Measurements from ENCODE around the gene PPIP5K2.
"Not testable (repeated sequence)": the region's sequence is repeated elsewhere in the genome, so short reads cannot be mapped to it uniquely, and the experiment has no call there.

PPIP5K2 gene

DNA sequence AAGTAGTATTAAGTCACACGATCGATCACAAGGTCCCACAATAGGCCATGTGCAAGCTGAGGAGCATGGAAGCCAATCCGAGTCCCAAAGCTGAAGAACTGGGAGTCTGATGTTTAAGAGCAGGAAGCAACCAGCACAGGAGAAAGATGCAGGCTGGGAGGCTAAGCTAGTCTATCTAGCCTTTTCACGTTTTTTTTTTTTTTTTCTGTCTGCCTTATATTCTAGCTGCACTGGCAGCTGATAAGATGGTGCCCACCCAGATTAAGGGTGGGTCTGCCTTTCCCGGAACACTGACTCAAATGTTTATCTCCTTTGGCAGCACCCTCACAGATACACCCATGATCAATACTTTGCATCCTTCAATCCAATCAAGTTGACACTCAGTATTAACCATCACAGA is 6.5 kb downstream of the PPIP5K2 start:
- DNase-seq: no peak

DNA sequence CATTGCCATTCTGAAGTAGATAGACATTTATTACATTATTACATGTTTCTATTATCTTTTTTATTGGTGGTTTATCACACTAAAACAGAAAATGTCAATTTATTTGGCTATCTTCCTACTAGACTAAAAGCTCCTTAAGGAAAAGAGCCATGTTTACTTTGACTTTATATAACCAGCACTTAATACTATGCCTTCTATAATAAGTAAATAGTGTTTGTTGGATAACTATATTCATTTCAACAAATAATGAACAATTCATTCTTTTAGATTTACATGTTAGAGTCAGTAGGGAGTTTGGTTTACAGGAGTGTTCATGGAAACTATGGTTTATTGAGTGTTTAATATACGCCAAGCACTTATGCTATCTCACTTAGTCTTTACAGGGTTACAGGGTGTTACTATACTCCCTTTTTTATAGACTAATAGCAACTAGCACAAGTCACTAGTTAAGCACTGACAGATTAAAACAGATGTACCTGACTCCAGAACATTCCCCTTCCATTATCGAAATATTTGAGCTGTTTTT is 7.3 kb downstream of the PPIP5K2 start:
- no peak for DNase-seq

DNA sequence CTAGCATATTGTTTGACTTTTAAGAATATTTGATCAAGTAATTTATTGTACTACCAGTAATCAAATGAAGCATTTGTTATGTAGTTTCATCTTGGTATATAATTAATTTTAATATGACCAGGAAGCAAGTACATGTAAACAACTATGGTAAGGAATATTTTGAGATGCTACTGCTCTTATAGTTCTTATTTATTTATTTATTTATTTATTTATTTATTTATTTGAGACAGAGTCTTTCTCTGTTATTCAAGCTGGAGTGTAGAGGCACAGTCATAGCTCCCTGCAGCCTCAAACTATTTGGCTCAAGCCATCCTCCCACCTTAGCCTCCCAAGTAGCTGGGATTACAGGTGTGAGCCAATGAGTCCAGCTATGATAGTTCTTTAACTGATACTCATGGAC is 8.1 kb downstream of the PPIP5K2 start:
- no peak for DNase-seq

DNA sequence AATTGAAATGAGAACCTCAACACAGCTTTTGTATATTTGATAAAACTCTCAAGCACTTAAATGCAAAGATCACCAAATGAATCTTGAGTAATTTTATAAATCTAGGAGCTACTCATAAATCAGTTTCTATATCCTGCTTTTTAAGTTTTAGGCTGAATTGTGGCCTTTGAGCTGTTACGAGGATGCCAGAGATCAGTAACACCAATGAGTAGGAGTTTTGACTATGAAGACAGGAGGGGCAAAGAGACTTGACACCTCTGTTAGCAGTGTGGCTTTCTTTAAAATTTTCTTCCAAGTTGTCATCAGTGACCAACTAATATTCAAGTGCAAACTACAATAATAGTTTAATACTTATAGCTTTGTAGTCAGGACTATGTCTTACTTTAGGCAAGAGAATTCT is 12.6 kb downstream of the PPIP5K2 start:
- no peak for DNase-seq

DNA sequence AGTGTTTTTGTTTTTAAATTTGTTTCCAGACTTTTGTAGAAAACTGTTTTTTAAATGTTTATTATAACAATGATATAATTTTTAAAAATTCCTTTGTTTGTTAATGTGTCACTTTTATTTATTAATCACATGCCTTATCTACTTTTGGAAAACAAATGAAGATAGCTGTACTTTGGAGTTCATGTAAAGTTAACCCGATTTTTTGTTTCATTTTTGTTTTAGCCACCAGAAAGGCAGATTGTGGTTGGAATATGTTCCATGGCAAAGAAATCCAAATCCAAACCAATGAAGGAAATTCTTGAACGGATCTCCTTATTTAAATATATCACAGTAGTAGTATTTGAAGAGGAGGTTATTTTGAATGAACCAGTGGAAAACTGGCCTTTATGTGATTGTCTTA is 13.1 kb downstream of the PPIP5K2 start:
- DNase-seq: no peak

DNA sequence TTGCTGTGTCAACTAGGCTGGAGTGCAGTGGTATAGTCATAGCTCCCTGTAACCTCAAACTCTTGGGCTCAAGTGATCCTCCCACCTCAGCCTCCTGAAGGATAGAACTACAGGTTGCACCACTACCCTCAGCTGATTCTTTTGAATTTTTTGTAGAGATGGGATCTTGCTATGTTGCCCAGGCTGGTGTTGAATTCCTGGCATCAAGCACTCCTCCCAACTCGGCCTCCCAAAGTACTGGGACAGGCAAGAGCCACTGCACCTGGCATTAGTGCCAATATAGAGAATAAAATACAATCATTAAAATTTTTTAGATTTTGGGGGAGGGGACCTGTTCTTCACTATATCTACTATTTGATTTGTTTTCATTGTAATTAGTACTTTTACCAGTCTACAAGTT is 15.4 kb downstream of the PPIP5K2 start:
- DNase-seq: no peak

DNA sequence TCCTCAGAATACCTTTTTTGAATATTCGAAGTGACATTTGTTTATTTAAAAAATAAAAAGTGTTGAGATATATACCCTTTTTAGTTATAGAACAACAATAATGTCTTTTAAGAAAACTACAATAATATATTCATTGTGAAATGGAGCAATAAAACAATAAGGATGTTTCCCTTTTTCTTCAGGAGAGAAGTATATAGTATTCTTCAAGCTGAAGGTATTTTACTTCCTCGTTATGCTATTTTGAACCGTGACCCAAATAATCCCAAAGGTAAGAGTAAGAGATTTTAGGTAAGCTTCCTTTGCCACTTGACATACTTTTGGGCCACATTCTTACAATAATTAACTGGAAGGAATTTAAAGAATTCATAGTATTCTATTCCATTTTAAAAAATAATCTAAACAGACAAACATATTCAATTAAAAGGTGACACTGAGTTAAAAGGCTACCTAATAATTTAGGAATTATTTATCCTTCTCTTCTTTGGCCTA is 18.1 kb downstream of the PPIP5K2 start:
- DNase-seq: no peak

DNA sequence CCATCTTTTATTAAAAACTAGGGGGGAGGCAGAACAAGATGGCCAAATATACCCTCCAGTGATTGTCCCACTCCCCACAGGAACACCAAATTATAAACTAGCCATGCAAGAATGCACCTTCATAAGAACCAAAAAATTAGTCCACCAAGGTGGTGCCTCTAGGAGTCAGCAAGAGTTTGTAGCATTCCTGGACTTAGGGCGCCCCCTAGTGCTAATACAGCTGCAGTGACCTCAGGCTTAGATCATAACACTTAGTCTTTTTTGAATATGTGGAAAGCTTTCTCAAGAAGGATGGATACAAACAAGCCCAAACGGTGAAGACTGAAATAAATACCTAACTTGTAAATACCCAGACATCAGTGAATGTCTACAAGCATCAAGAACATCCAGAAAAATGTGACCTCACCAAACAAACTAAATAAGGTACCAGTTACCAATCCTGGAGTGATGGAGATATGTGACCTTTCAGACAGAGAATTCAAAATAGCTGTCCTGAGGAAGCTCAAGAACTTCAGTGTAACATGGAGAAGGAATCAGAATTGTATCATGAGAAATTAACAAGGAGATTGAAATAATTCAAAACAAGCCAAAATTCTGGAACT is 19.3 kb downstream of the PPIP5K2 start:
- no peak for DNase-seq

DNA sequence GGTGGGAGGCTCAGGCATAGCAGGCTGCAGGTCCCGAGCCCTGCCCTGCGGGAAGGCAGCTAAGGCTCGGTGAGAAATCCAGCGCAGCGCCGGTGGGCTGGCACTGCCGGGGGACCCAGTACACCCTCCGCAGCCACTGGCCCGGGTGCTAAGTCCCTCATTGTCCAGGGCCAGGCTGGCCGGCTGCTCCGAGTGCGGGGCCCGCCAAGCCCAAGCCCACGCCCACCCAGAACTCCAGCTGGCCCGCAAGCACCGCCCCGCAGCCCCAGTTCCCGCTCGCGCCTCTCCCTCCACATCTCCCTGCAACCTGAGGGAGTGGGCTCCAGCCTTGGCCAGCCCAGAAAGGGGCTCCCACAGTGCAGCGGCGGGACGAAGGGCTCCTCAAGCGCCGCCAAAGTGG is 22.0 kb downstream of the PPIP5K2 start:
- not testable (repeated sequence) for DNase-seq

DNA sequence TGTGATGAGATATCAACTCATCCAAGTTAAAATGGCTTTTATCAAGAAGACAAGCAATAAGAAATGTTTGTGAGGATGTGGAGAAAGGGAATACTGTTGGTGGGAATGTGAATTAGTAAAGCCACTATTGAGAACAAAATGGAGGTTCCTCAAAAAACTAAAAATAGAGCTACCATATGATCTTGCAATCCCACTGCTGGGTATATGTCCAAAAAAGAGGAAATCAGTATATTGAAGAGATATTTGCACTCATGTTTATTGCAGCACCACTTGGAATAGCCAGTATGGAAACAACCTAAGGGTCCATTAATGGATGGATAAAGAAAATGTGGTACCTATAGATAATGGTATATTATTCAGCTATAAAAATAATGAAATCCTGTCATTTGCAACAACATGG is 25.1 kb downstream of the PPIP5K2 start:
- no peak for DNase-seq

DNA sequence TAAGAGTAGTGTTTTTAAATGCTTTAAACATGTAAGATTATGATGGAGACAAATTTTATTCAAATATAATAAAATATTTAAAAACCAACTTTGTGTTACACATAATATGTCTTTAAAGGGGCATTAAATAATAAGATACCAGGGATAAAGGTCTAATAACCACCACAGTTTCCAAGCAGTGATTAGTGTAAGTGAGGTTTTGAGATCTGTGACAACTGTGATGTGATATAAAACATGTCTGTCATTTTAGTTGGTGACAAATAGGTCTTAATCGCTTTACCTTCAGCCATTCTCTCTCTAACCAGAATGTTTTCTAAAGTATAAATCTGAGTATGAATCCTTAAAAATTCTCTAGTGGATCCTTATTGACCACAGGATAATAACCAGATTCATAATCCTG is 28.1 kb downstream of the PPIP5K2 start:
- DNase-seq: no peak

DNA sequence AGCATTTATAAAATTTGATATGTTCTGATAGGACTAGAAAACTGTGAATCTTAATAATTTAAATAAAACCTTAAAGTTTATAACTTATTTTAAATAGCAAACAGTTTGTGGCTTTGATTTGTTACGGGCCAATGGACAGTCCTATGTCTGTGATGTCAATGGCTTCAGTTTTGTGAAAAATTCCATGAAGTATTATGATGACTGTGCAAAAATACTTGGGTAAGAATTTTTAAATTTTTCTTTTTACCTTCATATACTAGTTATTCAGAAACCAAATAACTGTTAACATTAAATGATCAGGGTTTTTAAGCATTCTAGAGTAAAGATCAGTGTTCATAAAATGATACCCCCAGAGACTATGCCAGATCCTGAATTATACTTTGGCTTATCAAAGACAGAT is 31.1 kb downstream of the PPIP5K2 start:
- DNase-seq: no peak

DNA sequence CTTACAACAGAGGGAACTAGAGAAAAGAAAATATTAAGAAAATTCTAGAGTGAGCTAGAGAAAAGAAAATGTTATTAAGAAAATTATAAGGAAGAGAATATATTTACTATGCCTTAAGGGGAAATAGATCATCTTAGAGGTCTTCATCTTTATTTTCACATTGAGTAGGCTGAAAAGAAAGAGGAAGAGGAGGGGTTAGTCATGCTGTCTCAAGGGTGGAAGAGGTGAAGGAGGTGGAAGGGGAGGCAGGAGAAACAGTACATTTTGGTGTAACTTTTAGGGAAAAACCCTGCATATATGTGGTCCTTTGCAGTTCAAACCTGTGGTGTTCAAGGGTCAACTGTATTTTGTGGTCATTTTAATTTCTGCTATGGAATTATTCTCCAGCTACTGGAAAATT is 46.6 kb downstream of the PPIP5K2 start:
- no peak for DNase-seq

DNA sequence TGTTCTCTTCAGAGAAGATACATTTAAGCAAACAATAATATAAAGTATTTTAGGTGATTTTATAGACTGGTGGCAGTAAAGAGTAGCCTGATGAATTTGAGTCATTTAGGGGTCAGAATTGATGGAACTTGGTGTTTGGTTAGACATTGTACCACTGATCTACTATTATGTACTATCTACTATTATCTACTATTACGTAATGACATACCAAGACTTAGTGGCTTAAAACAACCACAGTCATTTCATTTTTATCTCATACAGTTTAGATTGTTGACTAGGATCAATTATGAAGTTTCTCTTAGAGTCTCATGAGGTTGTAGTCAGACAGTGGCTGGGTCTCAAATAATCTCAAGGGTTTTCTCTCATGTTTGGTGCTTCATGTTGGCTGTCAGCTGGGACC is 54.0 kb downstream of the PPIP5K2 start:
- no peak for DNase-seq

DNA sequence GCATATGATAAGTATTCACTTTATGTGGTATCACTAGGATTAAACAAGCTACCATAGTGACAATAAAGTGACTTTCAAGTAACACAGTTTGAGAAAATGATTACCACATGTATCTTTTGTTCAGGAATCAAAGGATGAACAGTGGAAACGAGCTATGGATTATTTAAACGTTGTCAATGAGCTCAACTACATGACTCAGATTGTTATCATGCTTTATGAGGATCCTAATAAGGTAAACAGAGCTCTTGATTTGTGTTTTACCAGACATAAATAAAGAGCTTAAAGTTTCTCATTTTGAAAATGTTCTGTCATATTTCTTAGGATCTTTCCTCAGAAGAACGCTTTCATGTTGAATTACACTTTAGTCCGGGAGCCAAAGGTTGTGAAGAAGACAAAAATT is 57.4 kb downstream of the PPIP5K2 start:
- DNase-seq: no peak

DNA sequence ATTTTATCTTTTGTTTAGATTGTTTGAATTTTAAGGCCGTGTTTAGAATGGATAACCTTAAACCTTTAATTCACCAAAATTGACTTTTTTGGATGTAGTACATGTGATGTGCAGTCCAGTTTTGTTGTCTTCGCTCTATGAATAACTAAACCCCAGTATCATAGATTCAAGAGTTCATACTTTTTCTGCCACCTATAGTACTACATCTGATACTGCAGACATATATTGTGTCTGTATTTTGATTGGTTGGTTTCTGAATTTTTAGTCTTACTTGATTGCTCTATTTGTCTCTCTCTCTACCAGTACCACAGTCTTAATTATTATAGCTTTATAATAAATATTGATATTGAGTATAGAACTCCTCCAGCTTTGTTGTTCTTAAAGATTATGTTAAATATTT is 58.1 kb downstream of the PPIP5K2 start:
- DNase-seq: no peak

DNA sequence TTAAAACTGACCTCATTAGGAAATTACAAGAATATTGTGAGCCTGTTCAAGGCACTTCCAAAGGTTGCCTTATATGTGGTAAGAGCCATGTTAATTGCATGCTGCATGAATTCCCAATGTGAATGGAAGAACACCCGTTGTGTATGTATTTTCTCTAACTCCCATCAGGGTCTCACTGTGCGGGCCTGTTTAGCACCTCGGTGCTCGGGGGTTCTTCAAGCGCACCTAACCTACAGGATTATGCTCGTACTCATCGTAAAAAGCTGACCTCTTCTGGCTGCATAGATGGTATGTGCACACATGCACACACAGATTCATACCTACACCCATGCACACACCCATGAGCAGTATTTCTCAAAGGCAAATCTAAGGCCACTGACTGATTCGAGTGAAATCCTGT is 66.1 kb downstream of the PPIP5K2 start:
- DNase-seq: no peak

DNA sequence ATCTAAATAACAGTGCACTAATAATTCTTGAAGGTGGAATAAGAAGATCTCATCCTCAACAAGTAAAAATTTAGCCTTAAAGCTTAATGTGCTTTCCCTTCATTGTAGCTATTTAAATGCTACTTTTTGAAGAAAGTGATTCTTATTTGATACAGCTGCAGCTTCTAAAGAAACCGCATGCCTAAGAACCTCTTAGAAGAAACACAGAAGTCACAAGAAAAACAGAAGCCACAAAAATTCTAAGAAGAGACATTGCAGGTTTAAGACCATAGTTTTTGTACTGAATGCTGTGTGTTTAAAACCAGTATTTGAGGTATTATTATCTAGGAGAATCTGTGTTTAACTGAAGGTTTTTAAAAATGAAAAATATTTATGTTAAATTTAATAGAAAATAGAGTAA is 68.3 kb downstream of the PPIP5K2 start:
- DNase-seq: no peak

DNA sequence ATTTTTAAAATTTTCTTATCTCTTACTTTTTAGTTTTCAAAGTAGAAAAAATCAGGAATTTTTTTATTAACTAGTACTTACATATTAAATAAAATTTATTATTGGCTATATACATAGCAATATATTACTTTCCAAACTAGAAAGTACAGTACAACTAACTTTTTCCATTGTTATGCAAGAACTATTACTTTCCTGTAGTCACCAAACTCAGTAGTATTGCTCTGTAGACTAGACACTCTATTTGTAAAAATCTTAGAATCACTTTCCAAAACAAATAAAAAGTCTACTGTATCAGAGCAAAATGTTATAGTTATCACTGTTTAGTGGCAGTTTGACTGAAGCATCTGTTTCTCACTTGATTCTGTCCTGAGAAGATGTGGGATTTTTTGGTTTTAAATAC is 83.1 kb downstream of the PPIP5K2 start:
- DNase-seq: no peak

DNA sequence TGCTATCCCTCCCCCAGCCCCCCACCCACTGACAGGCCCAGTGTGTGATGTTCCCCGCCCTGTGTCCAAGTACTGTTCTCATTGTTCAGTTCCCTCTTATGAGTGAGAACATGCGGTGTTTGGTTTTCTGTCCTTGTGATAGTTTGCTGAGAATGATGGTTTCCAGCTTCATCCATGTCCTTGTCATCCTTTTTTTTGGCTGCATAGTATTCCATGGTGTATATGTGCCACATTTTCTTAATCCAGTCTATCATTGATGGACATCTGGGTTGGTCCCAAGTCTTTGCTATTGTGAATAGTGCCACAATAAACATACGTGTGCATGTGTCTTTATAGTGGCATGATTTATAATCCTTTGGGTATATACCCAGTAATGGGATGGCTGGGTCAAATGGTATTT is 84.9 kb downstream of the PPIP5K2 start:
- DNase-seq: not testable (repeated sequence)

DNA sequence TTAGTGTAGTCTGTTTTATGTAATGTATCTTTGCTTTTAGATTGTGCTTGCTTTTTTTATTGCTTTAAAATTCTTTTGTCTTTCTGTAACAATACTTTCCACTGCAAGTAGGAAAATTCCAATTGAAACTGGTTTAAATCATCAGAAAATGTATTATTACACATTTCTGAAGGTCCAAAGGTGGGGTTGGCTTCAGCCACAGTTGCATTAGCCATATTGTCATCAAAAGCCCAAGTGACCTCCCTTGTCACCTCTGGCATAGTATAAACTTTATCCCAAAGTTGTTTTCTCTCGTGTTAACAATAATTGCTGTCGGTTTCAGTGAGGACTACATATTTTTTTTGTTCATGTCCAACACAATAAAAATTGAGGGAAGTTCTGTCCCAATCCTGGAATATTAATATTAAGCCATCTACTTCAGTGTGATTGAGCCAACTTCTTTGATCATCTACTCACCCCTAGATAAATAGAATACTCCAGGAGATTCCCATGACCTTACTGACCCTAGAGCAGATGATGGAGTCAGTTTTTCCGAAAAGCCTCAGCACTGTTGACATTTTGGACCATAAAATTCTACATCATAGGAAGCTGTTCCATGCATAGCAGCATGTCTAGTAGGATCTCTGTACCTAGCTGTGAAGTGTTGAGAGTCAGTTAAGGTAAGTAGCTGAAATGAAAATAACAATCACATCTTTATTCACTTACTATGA is 86.0 kb downstream of the PPIP5K2 start:
- DNase-seq: no peak

DNA sequence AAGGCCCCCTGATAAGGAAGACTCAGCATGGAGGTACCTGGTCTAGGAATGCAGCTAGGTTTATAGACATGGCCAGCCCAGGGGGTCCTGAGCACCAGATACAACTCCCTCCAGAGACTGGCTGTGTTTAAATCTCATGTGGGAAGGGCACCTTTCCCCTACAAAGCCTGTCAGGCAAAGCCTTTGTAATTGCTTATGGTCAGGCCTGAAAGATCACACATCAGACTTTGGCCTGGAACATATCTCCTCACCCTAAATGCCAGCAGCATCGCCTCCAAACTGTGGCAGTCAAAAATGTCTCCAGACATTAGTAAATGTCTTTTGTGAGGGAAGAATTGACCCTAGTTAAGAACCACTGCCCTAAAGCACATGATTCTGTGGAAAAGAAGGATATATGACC is 86.9 kb downstream of the PPIP5K2 start:
- DNase-seq: no peak

DNA sequence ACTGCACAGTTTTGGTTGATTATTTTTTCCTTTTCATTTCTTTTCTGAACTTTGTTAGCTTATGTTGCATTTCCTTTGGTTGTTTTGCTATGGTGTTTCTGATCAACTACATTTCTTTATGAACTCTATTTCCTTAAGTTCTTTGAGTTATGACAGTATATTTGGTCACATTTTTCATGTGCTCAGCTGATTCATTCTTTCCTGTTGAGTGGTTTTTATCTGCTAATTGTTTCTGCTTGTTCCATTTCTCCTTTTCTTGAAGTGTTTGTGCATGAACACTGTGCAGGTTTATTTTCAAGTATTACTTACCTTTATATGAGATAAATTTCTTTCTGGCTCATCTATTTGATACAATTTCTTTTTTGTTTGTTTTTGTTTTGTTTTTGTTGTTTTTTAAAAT is 87.6 kb downstream of the PPIP5K2 start:
- no peak for DNase-seq

DNA sequence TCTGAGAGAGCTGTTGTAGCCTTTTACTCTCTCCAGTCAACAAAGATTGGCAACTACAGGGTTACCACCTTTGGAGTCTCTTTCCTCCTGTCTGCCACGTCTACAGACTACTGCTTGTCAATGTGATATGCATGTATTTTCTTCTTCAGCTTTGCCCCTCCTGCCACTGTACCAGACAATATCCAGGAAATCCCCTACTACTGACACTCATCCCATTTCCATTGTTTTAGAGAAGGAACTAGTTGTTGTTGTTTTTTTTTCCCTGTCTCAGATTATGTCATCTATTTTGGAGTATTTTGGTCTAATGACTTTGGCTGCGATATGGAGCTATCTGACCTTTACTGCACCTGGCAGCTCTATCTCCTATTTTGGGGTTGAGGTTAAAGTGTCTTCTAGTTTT is 88.4 kb downstream of the PPIP5K2 start:
- DNase-seq: no peak

DNA sequence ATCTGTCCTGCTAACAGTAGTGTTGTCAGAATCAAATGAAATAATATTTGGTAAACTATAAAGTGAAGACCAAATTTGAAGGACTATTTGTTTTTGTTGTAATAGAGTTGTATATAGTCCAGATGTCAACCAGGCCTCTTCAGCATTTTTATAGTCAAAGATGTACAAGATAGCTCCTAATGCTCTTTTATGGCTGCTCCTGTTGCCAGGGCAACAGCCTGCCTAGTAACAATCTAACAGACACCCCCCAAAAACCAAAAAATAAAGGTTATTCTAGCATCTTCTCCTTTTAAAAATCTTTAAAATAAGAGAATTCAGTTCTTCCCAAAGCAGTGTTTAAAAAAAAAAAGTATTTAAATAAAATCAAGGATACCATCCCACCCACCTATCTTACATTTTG is 89.0 kb downstream of the PPIP5K2 start:
- DNase-seq: no peak
